HL-60/S4 treated with phorbol 12-myristate 13-acetate at 8.2 ng/mL for 4 days and 3 days (cell line): ENCODE data around the gene CC2D2A.
"Not testable (repeated sequence)": the region's sequence is repeated elsewhere in the genome, so short reads cannot be mapped to it uniquely, and the experiment has no call there.

Experiments
- in situ Hi-C: fragments of 300-500 bp; cut with MboI; formaldehyde crosslinking; loops from 2 replicates; pipeline ENCODE4 v1.15.0; 2022; ENCODE audit warnings: low sequenced_read_pairs

The CC2D2A gene

GRCh38 chr4:15614891-15615290 is 145.2 kb downstream of the CC2D2A start:
- in situ Hi-C loops: not testable (repeated sequence)

GRCh38 chr4:15617407-15617806 is 147.7 kb downstream of the CC2D2A start:
- in situ Hi-C loops: not testable (repeated sequence)

- in situ Hi-C loops: loop anchor here (25.0 kb wide), 1 partner anchor 400 kb away; no protein-coding TSS in a partner anchor
These were observed 167.1 kb downstream of the CC2D2A start for GRCh38 chr4:15636818-15637217.

- in situ Hi-C loops: loop anchor here (25.0 kb wide), 1 partner anchor 401 kb away; no protein-coding TSS in a partner anchor
These were observed 168.7 kb downstream of the CC2D2A start for GRCh38 chr4:15638418-15638817.

- in situ Hi-C loops: loop anchor here (25.0 kb wide), 1 partner anchor 411 kb away; no protein-coding TSS in a partner anchor
These were observed 178.9 kb downstream of the CC2D2A start for GRCh38 chr4:15648600-15648999.

GRCh38 chr4:15649914-15650545 is 180.3 kb downstream of the CC2D2A start:
- in situ Hi-C loops: loop anchor here (25.0 kb wide), 1 partner anchor 413 kb away; no protein-coding TSS in a partner anchor
